Breast epithelium (tissue), 3 donors: Measurements from ENCODE around the gene NRXN3.

ENCODE experiments used
- POLR2A ChIP-seq: fragments of 450-650 bp; IDR thresholded peaks from one replicate; pipeline ENCODE4 v1.6.1; 2016; ENCODE audit warnings: antibody characterized with exemption, mild to moderate bottlenecking, moderate library complexity
- TF ChIP-seq, protein P1 (sequence below), 3 donors: fragments of 450-650 bp; IDR thresholded peaks; one replicate each; pipeline ENCODE4 v1.5.1; 2016 to 2017; ENCODE audit warnings: antibody characterized with exemption in 3 of 3, mild to moderate bottlenecking in 3 of 3, moderate library complexity in 3 of 3

DNA sequence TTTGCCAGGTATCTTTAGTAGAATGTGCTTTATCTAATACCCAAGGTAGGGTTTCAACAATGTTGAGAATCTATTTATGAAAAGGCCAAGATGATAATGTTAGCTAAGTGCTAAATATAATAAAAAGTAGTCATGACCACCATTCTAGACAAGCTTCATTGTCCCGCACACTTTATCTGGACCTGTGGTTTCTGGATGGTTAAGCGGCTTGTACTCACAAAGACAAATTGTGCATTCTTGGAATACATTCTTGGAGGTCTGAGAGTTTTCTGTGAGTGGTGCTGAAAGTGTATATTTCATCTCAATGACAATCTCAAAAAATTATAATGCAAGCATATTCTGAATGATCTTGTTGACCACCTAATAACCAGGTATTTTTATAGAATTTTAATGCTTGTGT is 1394.2 kb downstream of the NRXN3 start:
- TF ChIP-seq, protein P1, sequence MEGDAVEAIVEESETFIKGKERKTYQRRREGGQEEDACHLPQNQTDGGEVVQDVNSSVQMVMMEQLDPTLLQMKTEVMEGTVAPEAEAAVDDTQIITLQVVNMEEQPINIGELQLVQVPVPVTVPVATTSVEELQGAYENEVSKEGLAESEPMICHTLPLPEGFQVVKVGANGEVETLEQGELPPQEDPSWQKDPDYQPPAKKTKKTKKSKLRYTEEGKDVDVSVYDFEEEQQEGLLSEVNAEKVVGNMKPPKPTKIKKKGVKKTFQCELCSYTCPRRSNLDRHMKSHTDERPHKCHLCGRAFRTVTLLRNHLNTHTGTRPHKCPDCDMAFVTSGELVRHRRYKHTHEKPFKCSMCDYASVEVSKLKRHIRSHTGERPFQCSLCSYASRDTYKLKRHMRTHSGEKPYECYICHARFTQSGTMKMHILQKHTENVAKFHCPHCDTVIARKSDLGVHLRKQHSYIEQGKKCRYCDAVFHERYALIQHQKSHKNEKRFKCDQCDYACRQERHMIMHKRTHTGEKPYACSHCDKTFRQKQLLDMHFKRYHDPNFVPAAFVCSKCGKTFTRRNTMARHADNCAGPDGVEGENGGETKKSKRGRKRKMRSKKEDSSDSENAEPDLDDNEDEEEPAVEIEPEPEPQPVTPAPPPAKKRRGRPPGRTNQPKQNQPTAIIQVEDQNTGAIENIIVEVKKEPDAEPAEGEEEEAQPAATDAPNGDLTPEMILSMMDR (IDR thresholded peaks at IDR 0.05), result no peak
- no peak for TF ChIP-seq POLR2A
